Subcutaneous adipose tissue (tissue), 4 donors: ENCODE data around the gene GBE1. TPM values are rescaled to one million over a fixed set of nuclear protein-coding genes. Genes with fewer than 3 reads are reported as not detected.

Experiments
- CTCF ChIP-seq: fragments of 450-650 bp; IDR thresholded peaks from one replicate; pipeline ENCODE4 v1.5.1; 2016; ENCODE audit warnings: low read depth, mild to moderate bottlenecking, control low read depth, antibody characterized with exemption, moderate library complexity
- total RNA-seq, 4 donors: library from RNA; depleted of rRNA; stranded (reverse); fragments of >200 nt; gene quantifications; one replicate each; pipeline ENCODE4 v1.1.0, GENCODE V29; 2016

GBE1 gene
- total RNA-seq, 4 donors from 2014 or later, result 134 to 224 (median 199) TPM

- TF ChIP-seq CTCF, result no peak
Observed at GRCh38 chr3:81749265-81749664, 12.2 kb downstream of the GBE1 start.

GRCh38 chr3:81744366-81744765 is 17.1 kb downstream of the GBE1 start:
- no peak for TF ChIP-seq CTCF

GRCh38 chr3:81743096-81744025 is 18.1 kb downstream of the GBE1 start:
- no peak for TF ChIP-seq CTCF

GRCh38 chr3:81742581-81742980 is 18.9 kb downstream of the GBE1 start:
- TF ChIP-seq CTCF, result no peak

- no peak for TF ChIP-seq CTCF
Observed at GRCh38 chr3:81741216-81741615, 20.2 kb downstream of the GBE1 start.

GRCh38 chr3:81740731-81741130 is 20.7 kb downstream of the GBE1 start:
- TF ChIP-seq CTCF, result no peak

- no peak for TF ChIP-seq CTCF
Observed at GRCh38 chr3:81735334-81735733, 26.1 kb downstream of the GBE1 start.
